ENCODE results near the gene CYP1A1.

DNA sequence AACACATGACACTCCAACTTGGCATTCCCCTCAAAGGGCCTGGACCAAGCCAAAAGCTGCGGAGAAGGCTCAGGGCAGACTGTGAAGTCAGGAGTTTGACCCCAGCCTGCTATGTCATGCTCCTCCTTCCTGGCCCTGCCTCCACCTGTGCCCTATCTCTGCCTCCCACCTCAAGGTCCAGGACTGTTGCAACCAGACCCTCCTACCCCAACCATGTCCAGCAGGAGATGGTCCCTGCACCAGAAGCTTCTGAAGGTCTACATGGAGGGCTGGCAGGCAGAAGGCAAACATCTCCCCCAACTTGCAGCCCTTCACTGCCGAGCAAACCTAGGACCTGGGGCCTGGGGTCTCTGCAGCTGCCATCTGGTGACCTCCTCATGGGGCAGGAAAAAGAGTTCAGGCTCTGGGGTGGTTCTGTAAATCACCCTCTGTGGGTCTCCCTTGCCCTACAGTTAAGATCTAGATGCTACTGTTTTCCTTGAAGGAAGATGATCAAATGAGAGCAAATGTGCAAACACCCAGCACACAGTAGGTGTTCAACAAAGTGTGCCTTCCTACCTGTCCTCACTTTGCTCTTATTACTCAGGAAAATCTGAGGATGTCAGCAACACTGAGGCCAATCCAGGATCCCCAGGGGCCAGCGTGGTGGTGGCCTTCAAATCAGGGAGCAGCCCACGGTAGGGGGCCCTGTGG, 45.0 kb upstream of the CYP1A1 start:
- TF ChIP-seq, protein P1, sequence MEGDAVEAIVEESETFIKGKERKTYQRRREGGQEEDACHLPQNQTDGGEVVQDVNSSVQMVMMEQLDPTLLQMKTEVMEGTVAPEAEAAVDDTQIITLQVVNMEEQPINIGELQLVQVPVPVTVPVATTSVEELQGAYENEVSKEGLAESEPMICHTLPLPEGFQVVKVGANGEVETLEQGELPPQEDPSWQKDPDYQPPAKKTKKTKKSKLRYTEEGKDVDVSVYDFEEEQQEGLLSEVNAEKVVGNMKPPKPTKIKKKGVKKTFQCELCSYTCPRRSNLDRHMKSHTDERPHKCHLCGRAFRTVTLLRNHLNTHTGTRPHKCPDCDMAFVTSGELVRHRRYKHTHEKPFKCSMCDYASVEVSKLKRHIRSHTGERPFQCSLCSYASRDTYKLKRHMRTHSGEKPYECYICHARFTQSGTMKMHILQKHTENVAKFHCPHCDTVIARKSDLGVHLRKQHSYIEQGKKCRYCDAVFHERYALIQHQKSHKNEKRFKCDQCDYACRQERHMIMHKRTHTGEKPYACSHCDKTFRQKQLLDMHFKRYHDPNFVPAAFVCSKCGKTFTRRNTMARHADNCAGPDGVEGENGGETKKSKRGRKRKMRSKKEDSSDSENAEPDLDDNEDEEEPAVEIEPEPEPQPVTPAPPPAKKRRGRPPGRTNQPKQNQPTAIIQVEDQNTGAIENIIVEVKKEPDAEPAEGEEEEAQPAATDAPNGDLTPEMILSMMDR (IDR thresholded peaks at IDR 0.05; ENCODE audit: low read depth, low read length, missing input control): no peak
- TF ChIP-seq REST (IDR thresholded peaks at IDR 0.05) (no peak), YY1 (IDR thresholded peaks at IDR 0.05) (no peak), JUND (IDR thresholded peaks at IDR 0.05) (no peak), ATF3 (IDR thresholded peaks at IDR 0.05) (no peak), SP1 (IDR thresholded peaks at IDR 0.05) (no peak), RAD21 (IDR thresholded peaks at IDR 0.05) (no peak), NR2F2 (IDR thresholded peaks at IDR 0.05) (no peak), GABPA (IDR thresholded peaks at IDR 0.05 in 1 of 2, conservative IDR thresholded peaks at IDR 0.05 in 1 of 2) (no peak), FOXA1 (IDR thresholded peaks at IDR 0.05) (no peak), MAX (IDR thresholded peaks at IDR 0.05) (no peak)
